GM19035 (cell line): ENCODE measurements around the gene DERL2.

Experiments used
- ATAC-seq: cut with Tn5 transposase; IDR thresholded peaks from one replicate; pipeline ENCODE4 v1.9.1; 2021; ENCODE audit not compliant: unreplicated experiment

Gene DERL2

DNA sequence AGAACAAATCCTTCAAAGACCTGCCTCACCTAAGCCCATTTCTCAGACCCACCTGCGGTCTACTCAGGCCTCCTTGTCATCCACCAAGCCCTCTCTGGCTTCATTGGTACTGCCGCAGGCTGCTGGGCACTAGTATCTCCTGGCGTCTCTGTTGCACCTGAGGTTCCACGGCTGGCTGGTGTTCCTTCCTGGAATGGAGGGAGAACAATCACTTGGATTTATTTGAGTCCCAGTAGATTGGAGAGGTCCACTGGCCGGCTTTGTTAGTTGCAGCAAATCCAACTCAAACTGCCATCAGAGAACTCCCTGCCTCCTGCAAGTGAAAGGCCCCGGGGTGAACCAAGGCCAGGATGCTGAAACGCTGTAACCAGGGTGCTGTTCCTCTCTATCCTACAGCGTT lies 15.7 kb upstream of the DERL2 start:
- no peak for ATAC-seq

DNA sequence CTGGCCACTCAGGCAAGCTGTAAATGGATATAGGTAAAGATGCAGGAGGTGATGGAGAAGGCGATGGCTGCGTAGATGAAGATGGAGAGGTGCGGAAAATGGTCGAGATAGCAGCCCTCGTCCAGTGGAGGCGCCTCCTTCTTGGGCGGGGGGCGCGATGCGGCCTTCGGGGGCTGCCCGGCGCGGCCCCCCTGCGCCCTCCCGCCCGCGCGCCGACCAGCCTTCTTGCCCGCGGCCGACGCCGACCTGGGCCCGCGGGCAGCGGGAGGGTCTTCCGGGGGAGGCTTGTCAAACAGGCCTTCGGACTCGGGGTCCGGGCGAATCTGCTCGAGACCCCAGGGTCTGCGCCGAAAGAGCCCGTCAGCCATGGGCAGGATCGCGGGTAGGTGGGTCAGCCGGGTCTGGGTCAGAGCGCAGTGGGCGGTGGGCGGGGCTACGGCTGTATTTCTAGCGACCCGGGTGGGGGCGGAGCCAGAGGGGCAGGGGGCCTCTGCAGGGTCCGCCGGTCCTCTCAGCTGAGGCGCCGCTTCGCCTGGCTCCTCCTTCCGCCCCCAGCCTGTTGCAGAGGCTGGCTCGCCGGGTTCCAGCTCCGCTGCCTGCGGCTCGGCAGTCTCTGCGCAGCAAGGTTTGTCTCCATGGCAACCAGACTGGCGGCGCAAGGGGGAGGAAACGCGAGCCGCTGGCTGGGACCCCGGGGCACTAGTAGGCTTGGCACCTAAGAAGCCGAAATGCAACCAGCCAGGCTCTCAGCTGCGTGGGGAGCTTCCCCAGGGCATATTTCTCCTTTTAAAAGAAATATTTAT lies 14.8 kb upstream of the DERL2 start:
- ATAC-seq: no peak

DNA sequence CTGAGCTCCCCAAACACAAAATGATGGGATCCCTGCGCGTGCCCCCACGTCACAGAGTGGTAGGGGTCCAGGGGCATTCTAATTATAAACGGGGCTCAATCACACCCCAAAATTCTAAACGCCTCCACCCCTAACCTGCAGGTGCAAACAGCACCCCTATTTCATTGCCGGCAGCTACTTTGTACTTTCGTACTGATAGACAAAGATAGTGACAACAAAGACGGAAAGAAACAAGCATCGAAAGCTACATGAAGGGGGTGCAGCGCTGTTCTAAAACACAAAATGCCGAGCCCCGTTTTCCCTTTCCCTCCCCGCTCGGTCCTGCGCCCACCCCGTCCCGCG lies 14.2 kb upstream of the DERL2 start:
- ATAC-seq: no peak

DNA sequence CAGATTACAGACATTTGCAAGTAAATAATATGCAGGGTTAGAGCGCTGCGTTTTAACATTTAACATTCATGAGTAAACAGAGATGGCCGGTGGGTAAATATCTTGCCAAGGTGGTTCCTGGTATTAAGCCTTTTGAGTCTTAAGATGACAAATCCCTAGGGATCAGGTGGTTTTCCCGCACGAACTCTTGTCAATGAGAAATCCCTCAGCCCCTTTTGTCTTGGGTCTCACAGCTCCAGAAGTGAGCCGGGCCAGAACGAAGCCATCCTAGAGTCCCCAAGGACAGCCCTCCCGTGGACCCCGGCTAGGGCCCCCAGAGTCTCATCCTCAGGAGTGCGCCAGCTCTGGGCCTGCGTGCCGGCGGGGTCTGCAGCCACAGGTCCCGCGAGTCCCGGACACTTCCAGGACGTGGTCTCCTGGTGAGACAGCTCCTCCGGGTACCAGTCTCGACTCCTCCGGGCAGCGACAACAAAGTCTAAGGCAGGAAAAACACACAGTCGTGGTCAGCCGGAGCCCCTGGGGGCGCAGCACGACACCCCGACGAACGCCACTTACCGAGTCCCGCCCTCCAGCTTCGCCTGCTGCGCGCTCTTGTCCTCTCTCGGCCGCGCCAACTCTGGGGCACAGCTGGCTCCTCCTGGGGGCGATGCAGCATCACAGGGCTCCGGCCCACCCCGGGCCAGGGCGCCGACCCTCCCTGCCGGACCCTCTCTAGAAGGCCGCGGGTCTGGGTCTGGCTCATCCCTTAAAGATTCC lies 13.7 kb upstream of the DERL2 start:
- ATAC-seq: no peak

DNA sequence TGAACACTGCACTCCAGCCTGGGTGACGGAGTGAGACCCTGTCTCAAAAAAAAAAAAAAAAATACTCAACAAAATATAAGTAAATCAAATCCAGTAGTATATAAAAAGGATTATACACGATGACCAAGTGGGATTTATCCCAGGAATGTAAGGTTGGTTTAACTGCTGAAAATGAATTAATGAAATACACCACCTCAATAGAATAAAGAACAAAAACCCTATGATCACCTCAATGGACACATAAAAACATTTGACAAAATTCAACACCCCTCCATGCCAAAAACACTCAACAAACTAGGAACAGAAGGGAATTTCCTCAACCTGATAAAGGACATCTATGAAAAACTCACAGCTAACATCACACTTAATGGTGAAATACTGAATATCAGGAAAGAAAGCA lies 7.0 kb upstream of the DERL2 start:
- no peak for ATAC-seq

DNA sequence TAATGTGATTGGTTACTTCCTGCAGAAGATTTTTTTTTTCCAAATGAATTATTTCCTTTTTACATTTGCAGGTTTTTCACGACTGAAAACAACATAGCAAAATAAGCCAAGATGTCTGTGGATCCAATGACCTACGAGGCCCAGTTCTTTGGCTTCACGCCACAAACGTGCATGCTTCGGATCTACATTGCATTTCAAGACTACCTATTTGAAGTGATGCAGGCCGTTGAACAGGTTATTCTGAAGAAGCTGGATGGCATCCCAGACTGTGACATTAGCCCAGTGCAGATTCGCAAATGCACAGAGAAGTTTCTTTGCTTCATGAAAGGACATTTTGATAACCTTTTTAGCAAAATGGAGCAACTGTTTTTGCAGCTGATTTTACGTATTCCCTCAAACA lies 2.8 kb upstream of the DERL2 start:
- ATAC-seq: no peak

DNA sequence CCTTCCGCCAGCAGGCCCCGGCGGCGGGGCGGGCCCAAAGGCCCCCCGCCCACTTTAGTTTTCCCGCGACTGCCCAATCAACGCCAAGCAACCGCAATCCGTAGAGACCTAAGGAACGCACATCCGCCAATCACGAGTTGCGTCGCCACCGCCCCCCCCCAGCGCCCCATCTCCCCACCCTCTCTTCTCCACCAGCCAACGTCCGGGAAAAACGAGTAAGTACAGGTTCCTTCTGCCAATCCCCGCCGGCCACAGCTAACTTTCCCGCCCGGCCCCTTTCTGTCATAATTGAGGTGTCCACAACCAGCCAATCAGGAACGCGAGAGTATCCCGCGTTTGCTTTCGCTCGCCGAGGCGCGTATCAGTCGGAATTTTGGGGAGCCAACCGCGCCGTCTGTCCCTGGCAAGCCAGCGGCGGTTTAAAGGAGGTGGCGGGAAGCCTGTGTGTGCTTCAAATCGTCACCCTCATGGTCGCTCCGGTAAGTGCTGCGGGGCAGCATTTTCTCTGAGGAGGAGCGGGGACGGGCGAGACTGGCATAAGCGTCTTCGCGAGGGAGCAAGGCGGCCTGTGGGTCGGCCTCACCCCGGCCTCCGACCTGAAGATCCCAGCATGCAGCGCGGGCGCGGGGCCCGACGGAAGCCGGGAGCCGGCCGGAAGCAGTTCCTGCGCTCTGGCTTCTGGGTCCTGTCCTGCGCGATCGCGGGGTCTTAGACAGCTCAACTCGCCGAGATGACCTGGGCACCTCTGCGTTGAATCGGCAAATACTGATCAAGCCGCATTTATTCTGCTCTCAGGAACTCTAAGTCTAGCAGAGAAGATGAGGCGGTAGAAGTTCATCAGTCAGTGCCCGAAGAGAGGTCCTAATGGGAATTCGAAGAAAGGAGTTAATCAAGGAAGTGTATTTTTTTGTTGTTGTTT lies 487 bp upstream of the DERL2 start, which contains the start of gene MIS12:
Gene MIS12, plus strand, starts transcription at position 361 of the 919 bp plus-strand sequence. CDS start 2,297 bp downstream, outside the sequence.
- peak; percentile 85 for ATAC-seq

DNA sequence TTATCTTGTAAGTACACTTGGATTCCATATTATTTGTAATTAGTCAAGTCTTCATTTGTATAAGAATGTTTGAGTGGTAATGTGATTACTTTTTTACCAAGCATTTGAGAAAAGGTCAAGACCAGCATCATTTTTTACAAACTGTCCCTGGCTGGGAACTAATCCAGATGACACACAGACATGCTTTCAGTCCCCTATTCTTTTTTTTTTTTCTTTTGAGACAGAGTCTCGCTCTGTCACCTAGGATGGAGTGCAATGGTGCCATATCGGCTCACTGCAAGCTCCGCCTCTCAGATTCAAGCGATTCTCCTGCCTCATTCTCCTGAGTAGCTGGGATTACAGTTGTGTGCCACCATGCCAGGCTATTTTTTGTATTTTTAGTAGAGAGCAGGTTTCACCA lies 4.5 kb downstream of the DERL2 start:
- ATAC-seq: no peak

DNA sequence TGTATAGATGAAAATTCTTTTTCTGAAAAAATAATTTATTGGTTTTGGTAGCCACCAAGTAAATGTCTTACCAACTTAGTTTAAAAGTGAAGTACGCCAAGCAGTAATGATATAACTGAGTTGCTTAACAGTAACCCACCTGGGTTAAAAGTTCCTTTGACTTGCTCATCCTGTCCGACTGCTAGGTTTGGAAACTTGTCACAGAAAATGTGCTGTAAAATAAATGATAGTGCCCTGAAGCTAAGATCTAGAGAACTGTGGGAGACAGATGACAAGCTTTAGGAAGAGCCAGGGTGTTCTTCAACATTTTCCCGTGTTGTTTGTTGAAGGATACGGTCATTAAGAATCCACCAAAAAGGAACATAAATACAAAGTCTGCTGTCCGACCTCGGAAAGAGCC lies 5.0 kb downstream of the DERL2 start:
- no peak for ATAC-seq

DNA sequence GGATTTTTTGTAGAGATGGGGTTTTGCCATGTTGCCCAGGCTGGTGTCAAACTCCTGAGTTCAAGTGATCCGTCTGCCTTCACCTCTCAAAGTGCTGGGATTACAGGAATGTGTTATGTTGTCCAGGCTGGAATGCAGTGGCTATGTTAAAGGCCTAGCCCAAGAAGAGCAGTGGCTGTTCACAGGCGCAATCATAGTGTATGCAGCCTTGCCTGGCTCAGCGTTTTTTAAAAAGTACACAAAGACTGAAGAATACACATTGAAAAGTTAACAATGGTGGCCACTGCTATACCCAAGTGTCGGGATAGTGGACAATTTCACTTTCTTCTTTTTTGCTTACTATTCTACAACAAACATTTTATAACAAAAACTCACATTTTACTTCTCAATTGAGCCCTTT lies 7.0 kb downstream of the DERL2 start:
- no peak for ATAC-seq

DNA sequence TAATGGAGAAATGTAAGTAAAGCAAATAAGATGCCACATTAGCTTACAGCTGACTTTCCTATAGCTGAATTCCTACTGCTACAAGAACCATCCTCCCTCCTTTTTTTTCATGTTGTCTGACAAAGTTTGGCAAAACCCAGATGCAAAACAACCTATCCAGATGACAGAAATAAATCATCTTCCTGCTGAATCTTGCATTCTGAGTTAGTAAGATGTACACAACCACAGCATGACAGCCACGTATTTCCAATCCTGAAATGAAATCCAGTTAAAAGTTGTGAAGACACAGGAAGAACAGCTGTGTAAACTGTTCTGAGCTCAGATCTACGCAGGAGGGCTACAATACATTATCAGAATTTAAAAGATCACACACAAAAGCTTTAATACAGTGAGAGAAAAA lies 12.1 kb downstream of the DERL2 start:
- no peak for ATAC-seq

DNA sequence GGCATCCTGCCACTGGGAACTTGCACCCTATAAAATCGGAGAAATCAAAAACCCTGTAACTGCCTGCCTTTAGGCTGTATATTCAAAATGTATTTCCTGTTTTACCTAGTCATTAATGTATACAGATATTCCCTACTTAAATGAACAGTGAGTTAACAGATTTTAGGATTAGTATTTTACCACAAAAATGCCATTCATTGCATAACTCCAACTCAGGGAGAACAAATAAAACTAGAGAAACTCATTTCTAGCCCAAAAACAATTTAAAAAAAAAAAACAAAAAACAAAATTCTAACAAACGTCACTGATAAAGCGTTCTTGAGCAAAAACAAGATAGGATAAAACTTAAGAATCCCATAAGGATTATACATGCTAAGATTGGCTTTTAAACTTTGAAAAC lies 13.5 kb downstream of the DERL2 start:
- ATAC-seq: no peak

DNA sequence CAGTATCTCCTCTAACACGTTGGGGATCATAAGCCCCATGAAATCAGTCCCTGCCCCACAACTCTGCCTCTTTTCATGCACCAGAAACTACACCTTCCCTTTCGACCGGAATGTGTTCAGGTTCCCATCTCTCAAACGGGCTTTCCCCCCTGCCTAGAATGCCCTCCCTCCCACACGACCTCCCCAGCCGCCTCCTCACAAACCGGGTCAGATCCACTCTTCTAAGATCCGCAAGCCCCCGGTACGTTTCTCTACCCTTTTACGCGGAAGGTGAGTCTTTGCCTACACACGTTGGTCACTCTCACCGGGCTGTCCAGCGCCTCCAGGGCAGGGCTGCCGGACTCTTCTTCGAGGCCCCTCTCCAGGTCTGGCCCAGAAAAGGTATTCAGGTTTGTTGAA lies 17.9 kb downstream of the DERL2 start:
- peak; percentile 12 for ATAC-seq

DNA sequence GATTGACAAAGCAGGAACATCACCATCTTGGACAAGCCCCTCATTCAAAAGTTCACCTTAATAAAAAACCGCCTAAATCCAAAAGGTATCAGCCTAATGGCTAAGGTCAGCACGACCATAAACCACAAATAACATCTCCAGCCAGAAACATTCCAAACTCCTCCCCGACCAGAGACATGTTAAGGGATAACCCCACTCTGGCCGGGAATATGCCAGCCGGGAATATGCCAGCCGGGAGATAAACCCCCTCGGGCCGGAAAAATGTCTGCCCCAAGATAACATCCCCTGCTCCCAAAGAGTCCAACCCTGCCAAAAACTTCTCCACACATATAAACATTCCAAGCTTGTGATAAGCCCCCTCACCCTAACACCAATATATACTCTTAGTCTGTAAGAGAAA lies 18.6 kb downstream of the DERL2 start:
- no peak for ATAC-seq

DNA sequence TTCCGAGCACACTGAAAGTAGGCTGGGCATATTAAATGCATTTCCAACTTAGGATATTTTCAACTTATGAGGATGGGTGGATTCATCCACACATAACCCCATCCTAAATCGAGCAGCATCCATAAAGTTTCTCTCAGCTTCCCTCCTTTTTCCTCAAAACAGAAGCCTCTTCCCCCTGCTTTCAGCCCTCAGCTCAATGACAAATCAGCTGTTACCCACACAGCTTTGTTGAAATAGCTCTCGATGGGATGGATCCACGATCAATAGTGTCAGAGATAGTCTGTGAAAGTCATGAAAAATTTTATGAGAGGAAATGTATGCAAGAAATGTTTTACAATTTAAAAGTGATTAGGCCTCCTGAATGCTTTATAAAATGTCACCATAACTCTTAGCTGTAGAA lies 19.7 kb downstream of the DERL2 start:
- ATAC-seq: no peak

DNA sequence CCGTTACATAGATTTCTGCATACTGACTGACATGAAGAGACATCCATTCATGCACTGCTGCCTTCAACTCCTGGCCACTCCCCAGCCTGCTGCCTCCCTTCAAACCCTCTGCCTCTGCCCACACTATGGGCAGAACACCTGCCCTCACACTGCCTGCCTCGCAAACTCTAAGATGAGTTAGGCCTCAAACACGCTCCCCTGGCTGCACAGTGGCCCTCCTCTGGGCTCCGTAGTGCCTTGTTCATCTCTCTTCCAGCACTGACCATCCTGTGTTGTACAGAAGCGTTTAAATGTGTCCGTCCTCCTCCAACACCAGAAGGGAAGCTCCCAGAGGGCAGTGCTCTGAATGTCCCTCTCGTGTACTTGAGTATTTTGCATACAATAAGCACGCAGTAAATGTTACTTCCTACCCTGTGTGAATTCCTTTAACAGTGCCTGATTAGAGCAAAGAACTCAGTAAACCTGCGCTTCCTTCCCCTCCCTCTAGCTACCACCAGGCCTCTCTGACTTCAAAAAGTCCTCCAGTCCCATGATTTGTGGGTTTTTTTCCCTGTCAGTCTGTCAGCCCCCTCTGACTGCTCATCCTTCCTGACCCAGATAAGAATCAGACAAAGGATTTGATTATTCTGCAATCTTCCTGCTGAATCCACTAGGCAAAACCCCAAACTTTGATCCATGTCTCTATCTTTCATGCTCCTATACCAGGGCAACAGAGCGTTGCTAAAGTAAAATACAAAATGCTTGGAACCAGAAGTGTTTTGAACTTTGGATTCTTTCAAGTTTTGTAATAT lies 21.1 kb downstream of the DERL2 start:
- ATAC-seq: no peak

DNA sequence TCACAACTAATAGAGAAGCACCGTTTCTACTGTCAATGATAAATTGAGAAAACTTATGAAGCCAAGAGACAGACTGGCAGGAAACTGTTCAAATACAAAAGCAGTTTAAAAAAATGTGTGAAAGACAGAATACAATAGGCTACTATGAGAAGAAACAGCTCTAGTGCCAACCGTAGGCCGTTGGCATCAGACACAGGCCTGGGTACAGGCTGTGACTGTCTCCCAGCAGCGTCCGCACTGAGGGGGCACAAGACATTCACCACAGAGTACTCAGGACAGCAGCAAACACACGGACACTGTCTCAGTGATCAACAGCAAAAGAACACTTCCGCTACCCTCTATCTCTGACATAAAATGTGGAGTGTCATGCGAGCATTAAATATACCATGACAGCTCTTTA lies 39.2 kb downstream of the DERL2 start:
- no peak for ATAC-seq

DNA sequence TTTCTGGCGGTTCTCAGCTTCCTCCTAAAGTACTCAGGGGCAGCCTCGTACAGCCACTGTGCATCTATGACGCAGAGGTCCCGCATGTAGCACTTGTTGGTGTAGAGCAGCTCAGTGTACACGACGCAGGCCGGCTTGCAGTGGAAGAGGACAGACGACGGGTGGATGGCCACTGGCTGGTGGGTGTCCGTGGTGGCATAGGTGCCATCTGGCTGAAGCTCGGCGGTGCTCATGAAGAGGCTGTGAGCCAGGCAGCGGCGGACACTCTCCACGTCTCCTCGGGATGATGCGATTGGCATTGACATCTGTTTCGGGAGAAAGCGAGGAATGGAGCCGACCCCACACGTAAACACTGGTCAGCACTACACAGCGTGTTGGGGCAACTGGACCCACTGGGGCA lies 41.8 kb downstream of the DERL2 start:
- ATAC-seq: no peak

DNA sequence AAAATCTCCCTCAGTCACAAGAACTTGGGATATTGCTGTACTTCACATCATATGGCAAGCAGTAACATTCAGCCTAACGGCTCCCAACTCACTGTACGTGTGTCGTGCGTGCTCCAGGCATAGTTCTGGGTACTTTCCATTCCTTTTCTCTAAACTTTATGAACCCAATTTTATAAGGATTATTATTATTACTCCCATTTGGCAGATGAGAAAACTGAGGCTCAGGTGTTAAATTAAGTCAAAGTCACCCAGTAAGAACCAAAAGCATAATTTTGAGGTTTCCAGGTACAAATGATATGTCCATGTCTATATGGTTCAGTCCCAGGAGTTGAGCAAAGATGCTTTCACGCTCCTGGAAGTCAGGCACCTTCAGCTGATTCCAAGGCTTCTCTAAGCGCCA lies 42.2 kb downstream of the DERL2 start:
- ATAC-seq: no peak

DNA sequence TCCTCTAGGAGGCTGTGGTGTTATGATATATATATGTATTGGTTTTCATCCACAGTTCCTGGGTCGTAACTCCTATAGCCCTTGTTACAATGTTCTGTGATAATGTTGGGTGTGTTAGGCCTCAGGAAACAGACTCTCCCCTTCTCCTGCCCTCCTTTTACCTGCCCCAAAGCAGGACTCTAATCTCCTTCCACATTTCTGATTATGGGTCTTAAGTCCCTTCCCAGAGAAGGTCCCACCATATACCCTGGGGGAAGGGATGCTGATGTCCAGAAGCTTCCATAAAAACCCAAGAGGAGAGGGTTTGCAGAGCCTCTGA lies 46.6 kb downstream of the DERL2 start:
- ATAC-seq: no peak
